Suppressor macrophage (primary cell): ENCODE measurements around the gene HSD3B2.

ENCODE experiments used
- DNase-seq, 4 experiments: peaks; one replicate each; pipeline ENCODE4 v3.0.0-alpha.2; 2020 to 2022

HSD3B2 gene

GRCh38 chr1:119463569-119463968, 48.6 kb downstream of the HSD3B2 start:
- no peak for DNase-seq

DNA sequence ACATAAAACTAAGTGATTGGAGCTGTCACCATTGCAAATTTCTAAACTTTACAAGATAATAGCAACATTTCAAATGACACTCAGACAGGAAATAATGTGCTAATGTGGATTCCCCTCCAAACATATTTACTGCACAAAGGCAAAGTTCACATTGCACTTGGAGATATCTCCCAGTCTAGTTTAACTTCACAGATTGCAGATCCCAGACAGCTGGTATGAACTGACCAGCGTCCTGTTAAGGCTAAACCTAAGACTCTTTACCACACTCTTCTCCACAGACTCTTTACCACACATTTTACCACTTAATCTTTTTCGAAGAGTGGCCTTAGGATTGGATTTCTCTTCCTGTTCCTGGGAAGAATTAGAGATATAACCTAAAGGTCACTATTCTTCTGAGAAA, 51.5 kb downstream of the HSD3B2 start:
- no peak for DNase-seq

DNA sequence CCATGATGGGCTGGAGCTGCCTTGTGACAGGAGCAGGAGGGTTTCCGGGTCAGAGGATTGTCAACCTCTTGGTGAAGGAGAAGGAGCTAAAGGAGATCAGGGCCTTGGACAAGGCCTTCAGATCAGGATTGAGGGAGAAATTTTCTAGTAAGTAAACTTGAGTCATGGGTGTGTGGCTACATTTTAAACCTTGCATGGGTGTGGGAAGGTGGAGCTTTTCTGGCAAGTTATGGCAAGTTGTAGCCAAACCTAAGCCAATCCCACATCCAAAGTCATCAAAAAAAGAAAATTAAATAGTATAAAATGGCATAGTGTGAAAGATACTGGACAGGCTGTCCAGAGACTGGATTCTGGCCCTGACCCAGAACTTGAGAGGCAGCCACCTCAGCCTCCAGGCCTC, 52.3 kb downstream of the HSD3B2 start:
- DNase-seq, result no peak

- no peak for DNase-seq
Measured at GRCh38 chr1:119467857-119468668, 53.1 kb downstream of the HSD3B2 start.

GRCh38 chr1:119469741-119470140, 54.8 kb downstream of the HSD3B2 start:
- DNase-seq, result no peak

GRCh38 chr1:119470377-119470776, 55.4 kb downstream of the HSD3B2 start:
- no peak for DNase-seq

GRCh38 chr1:119470958-119471357, 56.0 kb downstream of the HSD3B2 start:
- DNase-seq, result no peak

- DNase-seq, result no peak
Measured at GRCh38 chr1:119471566-119471965, 56.6 kb downstream of the HSD3B2 start.

DNA sequence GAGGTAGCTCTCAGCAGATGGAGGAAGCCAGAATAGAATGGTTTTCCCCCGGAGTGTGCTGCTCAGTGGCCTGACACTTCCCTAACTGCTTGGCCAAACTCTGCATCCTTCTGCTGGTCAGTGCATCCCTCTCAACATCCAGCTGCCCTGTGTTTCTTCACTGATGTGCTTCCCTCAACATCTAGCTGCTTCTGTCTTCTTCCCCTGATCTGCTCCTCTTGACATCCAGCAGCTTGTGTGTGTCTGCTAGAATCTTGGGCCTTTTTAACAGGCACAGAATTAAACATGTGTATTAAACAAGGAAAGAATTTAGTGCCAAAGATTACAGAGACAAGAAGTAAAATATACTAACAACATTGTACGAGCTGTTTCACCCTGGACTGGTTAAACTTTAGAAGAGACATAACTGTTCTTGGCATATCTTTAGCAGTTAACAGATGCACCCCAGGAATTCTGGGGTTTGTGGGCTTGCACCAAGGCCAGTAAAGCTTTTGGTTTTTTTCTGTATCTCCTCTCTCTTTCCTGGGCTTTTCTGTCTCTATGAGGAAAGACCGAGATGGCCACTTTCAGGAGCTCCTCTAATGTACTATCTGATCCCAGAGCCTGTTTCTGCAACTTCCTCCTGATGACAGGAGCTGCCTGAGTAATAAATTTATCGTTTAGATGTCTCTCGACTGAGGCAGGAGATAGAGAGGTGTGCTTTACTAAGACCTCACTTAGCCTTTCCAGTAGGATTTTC, 57.3 kb downstream of the HSD3B2 start:
- DNase-seq, result no peak
